GM19025 (cell line): ENCODE measurements around the gene ZNF541.
"Not testable (repeated sequence)": the region's sequence is repeated elsewhere in the genome, so short reads cannot be mapped to it uniquely, and the experiment has no call there.

Experiments
- ATAC-seq: cut with Tn5 transposase; IDR thresholded peaks from one replicate; pipeline ENCODE4 v1.9.1; 2021; ENCODE audit warnings: mild to moderate bottlenecking, low read depth, moderate library complexity; ENCODE audit not compliant: unreplicated experiment

ZNF541 gene

GRCh38 chr19:47601180-47601904 lies 28.4 kb upstream of the ZNF541 start:
- no peak for ATAC-seq

- peak; percentile 93 for ATAC-seq
Observed at GRCh38 chr19:47600246-47601179, 27.6 kb upstream of the ZNF541 start.

- ATAC-seq: not testable (repeated sequence)
Observed at GRCh38 chr19:47599671-47600245, 26.8 kb upstream of the ZNF541 start.

GRCh38 chr19:47598407-47599349 lies 25.7 kb upstream of the ZNF541 start:
- ATAC-seq: no peak

- ATAC-seq: no peak
Observed at GRCh38 chr19:47595944-47596343, 23.0 kb upstream of the ZNF541 start.

- ATAC-seq: no peak
Observed at GRCh38 chr19:47593860-47594259, 20.9 kb upstream of the ZNF541 start.

GRCh38 chr19:47589824-47590223 lies 16.9 kb upstream of the ZNF541 start:
- ATAC-seq: no peak

GRCh38 chr19:47587295-47587694 lies 14.3 kb upstream of the ZNF541 start:
- no peak for ATAC-seq

GRCh38 chr19:47583161-47583560 lies 10.2 kb upstream of the ZNF541 start:
- not testable (repeated sequence) for ATAC-seq

- ATAC-seq: no peak
Observed at GRCh38 chr19:47582320-47582909, 9.5 kb upstream of the ZNF541 start.

- ATAC-seq: no peak
Observed at GRCh38 chr19:47581605-47582319, 8.8 kb upstream of the ZNF541 start.

- no peak for ATAC-seq
Observed at GRCh38 chr19:47580397-47580796, 7.4 kb upstream of the ZNF541 start.

GRCh38 chr19:47572635-47573034 lies 313 bp downstream of the ZNF541 start:
- ATAC-seq: no peak

- no peak for ATAC-seq
Observed at GRCh38 chr19:47569331-47569730, 3.6 kb downstream of the ZNF541 start.

GRCh38 chr19:47564081-47564480 lies 8.9 kb downstream of the ZNF541 start:
- no peak for ATAC-seq

GRCh38 chr19:47561440-47562057 lies 11.4 kb downstream of the ZNF541 start:
- no peak for ATAC-seq

GRCh38 chr19:47560999-47561398 lies 11.9 kb downstream of the ZNF541 start:
- no peak for ATAC-seq

GRCh38 chr19:47550129-47550528 lies 22.8 kb downstream of the ZNF541 start:
- no peak for ATAC-seq
